HepG2 (cell line): Measurements from ENCODE around the gene B3GALT5. TPM values are rescaled to one million over a fixed set of nuclear protein-coding genes. Genes with fewer than 3 reads are reported as not detected.

Experiments used
- ATAC-seq: fragments of 200-7000 bp; cut with Tn5 transposase; 3 replicates; pipeline ENCODE4 v1.9.1; 2020; ENCODE audit warnings: mild to moderate bottlenecking, moderate library complexity
- BruUV-seq: library from RNA; stranded (reverse); fragments of 400-500 nt; replicated peaks from 2 replicates; lab custom pipeline; 2021; lab: Mats Ljungman, UMichigan
- CTCF ChIA-PET: fragments of 300-600 bp; formaldehyde crosslinking; extraction: SDS; loops from one replicate; lab custom pipeline; 2021; ENCODE audit warnings: low total read pairs, inconsistent platforms, low intra/inter-chr PET ratio; lab: Yijun Ruan, JAX
- POLR2A ChIA-PET: fragments of 350-600 bp; sonication (Branson Sonifier 250); formaldehyde crosslinking; loops from one replicate; lab custom pipeline; 2020; ENCODE audit warnings: antibody characterized with exemption, inconsistent platforms; lab: Yijun Ruan, JAX
- DNase-seq: peaks from one replicate; pipeline ENCODE4 v3.0.0-alpha.2; 2015; ENCODE audit warnings: low spot score
- FAIRE-seq: peaks from 3 replicates; lab custom pipeline; 2011; peaks lifted over from hg19 to GRCh38; lab: Jason Lieb, UNC
- H2AFZ ChIP-seq: one replicate; pipeline ENCODE4 v1.6.1; 2011; ENCODE audit warnings: low read length, inconsistent platforms
- H3K27ac ChIP-seq: fragments of 300-600 bp; 3 replicates; pipeline ENCODE4 v1.8.0; 2011; ENCODE audit warnings: mixed run types, mild to moderate bottlenecking, mixed read lengths, low read length, inconsistent platforms; ENCODE audit not compliant: insufficient read depth; ENCODE audit errors: extremely low read length
- H3K27me3 ChIP-seq, 2 experiments: fragments of 200-600 bp in 1 of 2; 2 replicates in 1 of 2; 3 replicates in 1 of 2; pipeline versions ENCODE4 v1.6.0 to v1.8.0; 2011; ENCODE audit warnings: low read length in 2 of 2, mild to moderate bottlenecking in 2 of 2, moderate library complexity in 2 of 2, inconsistent platforms in 1 of 2; ENCODE audit not compliant: insufficient read depth in 2 of 2, control insufficient read depth in 1 of 2
- H3K36me3 ChIP-seq, 2 experiments: fragments of 200-600 bp in 1 of 2; replicated peaks in 1 of 2; 2 replicates in 1 of 2; 3 replicates in 1 of 2; pipeline versions ENCODE4 v1.5.1 to v1.8.0; 2011; ENCODE audit warnings: low read length in 2 of 2, inconsistent platforms in 1 of 2; ENCODE audit not compliant: insufficient read depth in 2 of 2, control insufficient read depth in 1 of 2
- H3K4me1 ChIP-seq: 2 replicates; pipeline ENCODE4 v1.5.1; 2012; ENCODE audit warnings: low read length, inconsistent platforms; ENCODE audit not compliant: insufficient read depth
- H3K4me2 ChIP-seq: 2 replicates; pipeline ENCODE4 v1.6.0; 2011; ENCODE audit warnings: low read depth, low read length, inconsistent platforms
- H3K4me3 ChIP-seq, 3 experiments: fragments of 200-600 bp in 1 of 3; sonication (generic), shearing (Covaris generic) in 1 of 3; replicated peaks in 1 of 3; 2 replicates each; pipeline ENCODE4 v1.5.1; 2011 to 2016; ENCODE audit warnings: low read length in 3 of 3, inconsistent platforms in 2 of 3, low read depth in 2 of 3, mild to moderate bottlenecking in 2 of 3, control low read depth in 1 of 3, mixed read lengths in 1 of 3; ENCODE audit not compliant: insufficient read depth in 1 of 3
- H3K79me2 ChIP-seq: one replicate; pipeline ENCODE4 v1.6.1; 2011; ENCODE audit warnings: low read length, inconsistent platforms; ENCODE audit not compliant: insufficient read depth
- H3K9ac ChIP-seq: 2 replicates; pipeline ENCODE4 v1.6.0; 2011; ENCODE audit warnings: mild to moderate bottlenecking, low read depth, low read length, inconsistent platforms; ENCODE audit not compliant: insufficient read depth
- H3K9me3 ChIP-seq: 2 replicates; pipeline ENCODE4 v1.5.1; 2012; ENCODE audit warnings: mild to moderate bottlenecking, low read length
- H4K20me1 ChIP-seq: 2 replicates; pipeline ENCODE4 v1.6.0; 2011; ENCODE audit warnings: inconsistent platforms, mild to moderate bottlenecking, low read length, moderate library complexity; ENCODE audit not compliant: insufficient read depth
- ARID2 ChIP-seq: sonication (generic); formaldehyde crosslinking; IDR thresholded peaks from 2 replicates; pipeline ENCODE4 v1.8.1; 2022; ENCODE audit warnings: mild to moderate bottlenecking, missing genetic modification reagents, borderline replicate concordance
- GATAD2A ChIP-seq: IDR thresholded peaks from 2 replicates; pipeline ENCODE4 v1.6.1; 2016
- HCFC1 ChIP-seq: fragments of 150-350 bp; IDR thresholded peaks from 2 replicates; pipeline ENCODE4 v1.6.1; 2014; ENCODE audit warnings: low read depth, low read length
- NFYB ChIP-seq: sonication (generic); formaldehyde crosslinking; IDR thresholded peaks from 2 replicates; pipeline ENCODE4 v1.4.0; 2020; ENCODE audit warnings: missing genetic modification reagents
- SMARCE1 ChIP-seq: fragments of 450-650 bp; IDR thresholded peaks from 2 replicates; pipeline ENCODE4 v1.6.1; 2017; ENCODE audit warnings: borderline replicate concordance
- SP1 ChIP-seq, 2 experiments: fragments of 450-650 bp in 1 of 2; sonication (generic) in 1 of 2; formaldehyde crosslinking in 1 of 2; IDR thresholded peaks; 2 replicates each; pipeline versions ENCODE4 v1.4.0 to v1.6.1; 2016 to 2020; ENCODE audit warnings: missing genetic modification reagents in 1 of 2
- YEATS4 ChIP-seq: sonication (generic); formaldehyde crosslinking; IDR thresholded peaks from 2 replicates; pipeline ENCODE4 v1.4.0; 2020; ENCODE audit warnings: missing genetic modification reagents, borderline replicate concordance
- ZNF274 ChIP-seq: sonication (generic); formaldehyde crosslinking; IDR thresholded peaks from 2 replicates; pipeline ENCODE4 v1.5.1; 2020; ENCODE audit warnings: mild to moderate bottlenecking, missing genetic modification reagents
- ZNF3 ChIP-seq: IDR thresholded peaks from 2 replicates; pipeline ENCODE4 v1.7.0; 2017; ENCODE audit warnings: inconsistent platforms
- ZNF558 ChIP-seq: sonication (generic); formaldehyde crosslinking; IDR thresholded peaks from 2 replicates; pipeline ENCODE4 v1.9.0; 2022; ENCODE audit warnings: mild to moderate bottlenecking, missing genetic modification reagents, borderline replicate concordance
- ZNF615 ChIP-seq: sonication (generic); formaldehyde crosslinking; IDR thresholded peaks from 2 replicates; pipeline ENCODE4 v1.5.0; 2020; ENCODE audit warnings: mild to moderate bottlenecking, missing genetic modification reagents, borderline replicate concordance
- ZNF639 ChIP-seq: conservative IDR thresholded peaks from 2 replicates; pipeline ENCODE4 v1.6.1; 2018; ENCODE audit warnings: missing genetic modification reagents
- ZNF800 ChIP-seq: sonication (generic); formaldehyde crosslinking; IDR thresholded peaks from 2 replicates; pipeline ENCODE4 v1.4.0; 2020; ENCODE audit warnings: missing genetic modification reagents
- WGBS: methylation state at CpG from one replicate; pipeline ENCODE4 v1.1.6; 2017; ENCODE audit warnings: low lambda C conversion rate; 5-methylcytosine and 5-hydroxymethylcytosine counted together
- in situ Hi-C: cut with HindIII; loops from 2 replicates; pipeline ENCODE4 v1.10.0; 2017; ENCODE audit warnings: low pct_unique_long_range_greater_than_20kb; ENCODE audit not compliant: extremely low pct_ligation_motif_present
- intact Hi-C: fragments of 100-400 bp; cut with micrococcal nuclease; formaldehyde crosslinking; loops from one replicate; pipeline ENCODE4 v1.10.0; 2022; ENCODE audit not compliant: unreplicated experiment
- polyA plus RNA-seq, 8 experiments: library from polyadenylated mRNA; depleted of rRNA in 3 of 8; stranded (reverse) in 7 of 8; unstranded in 1 of 8; fragments of >200 nt; fragmentation: Illumina TruSeq in 4 of 8; extraction: Trizol in 4 of 8; gene quantifications; 2 replicates each; pipeline versions ENCODE4 v1.2.1 to v1.2.3, GENCODE V29; 2011 to 2016; ENCODE audit warnings: low read depth in 4 of 8, missing spikeins in 1 of 8, mixed read lengths in 1 of 8; ENCODE audit not compliant: insufficient read depth in 1 of 8
- total RNA-seq, 5 experiments: library from RNA; depleted of rRNA; stranded (reverse); fragments of >200 nt; fragmentation: Illumina TruSeq; extraction: Trizol; gene quantifications; 2 replicates each; pipeline ENCODE4 v1.2.3, GENCODE V29; 2016; ENCODE audit warnings: low read depth in 1 of 5

Gene B3GALT5
- total and polyA plus RNA-seq, 2 of the 13 experiments (the other 11 are each of a cell fraction or from before 2014, with no cell fraction given) = 0.02 to 0.03 TPM

GRCh38 chr21:39669976-39670661 lies 57.4 kb downstream of the B3GALT5 start (continued):
- TF ChIP-seq NFYB (CRISPR knock-in tag) (no peak), ZNF3 (no peak), SMARCE1 (no peak), ZNF558 (CRISPR knock-in tag) (no peak), ZNF274 (no peak), ZNF639 (CRISPR knock-in tag) (no peak)

DNA sequence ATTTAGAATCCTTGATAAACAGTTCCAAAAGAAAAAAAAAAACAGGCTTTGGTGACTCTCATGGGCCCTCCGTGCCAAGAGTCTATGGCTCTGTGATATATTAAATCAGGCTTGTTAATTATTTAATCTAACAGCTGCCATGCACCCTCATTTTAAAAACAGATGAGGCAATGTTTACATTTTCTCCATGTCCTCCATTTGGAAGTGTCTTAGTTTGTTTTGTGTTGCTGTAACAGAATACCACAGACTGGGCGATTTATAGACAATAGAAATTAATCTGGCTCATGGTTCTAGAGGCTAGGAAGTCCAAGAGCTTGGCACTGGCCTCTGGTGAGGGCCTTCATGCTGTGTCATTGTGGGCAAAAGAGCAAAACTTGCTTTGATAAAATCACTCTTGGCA lies 58.0 kb downstream of the B3GALT5 start:
- no peaks in the 10 kb centered on the region for H3K79me2 ChIP-seq
- CTCF ChIA-PET = no interaction called here
- in situ Hi-C loops (no loop called here), intact Hi-C loops (no loop called here)
- no peak overlapping the region for H3K4me3 ChIP-seq
- BruUV-seq = no TSS peak
- ATAC-seq (no peak), FAIRE-seq (no peak)
- peaks cover 2 to 9% of the 10 kb centered on the region in 2 experiments; a peak in 2 of 5 replicates for H3K27me3 ChIP-seq
- no peaks in the 10 kb centered on the region for H3K36me3 ChIP-seq
- no peaks in the 10 kb centered on the region for H4K20me1 ChIP-seq
- H2AFZ ChIP-seq = no peak overlapping the region
- H3K4me1 ChIP-seq = no peaks in the 10 kb centered on the region
- H3K9me3 ChIP-seq = no peaks in the 10 kb centered on the region
- H3K27ac ChIP-seq = no peak overlapping the region
- H3K4me2 ChIP-seq = no peak overlapping the region
- TF ChIP-seq YEATS4 (CRISPR knock-in tag) (no peak), HCFC1 (no peak), GATAD2A (no peak), ZNF615 (CRISPR knock-in tag) (no peak), SP1 (IDR thresholded peaks at IDR 0.05) (no peak), SP1 (CRISPR knock-in tag; IDR thresholded peaks at IDR 0.05) (no peak), ZNF800 (CRISPR knock-in tag) (no peak), ARID2 (no peak)
- TF ChIP-seq, all 625 proteins: peak for 0
- H3K9ac ChIP-seq = no peak overlapping the region
- POLR2A ChIA-PET = no interaction called here
- 13% methylated on average over 2 of the region's 2 CpGs for WGBS
- no peak for DNase-seq
